Suprapubic skin (tissue), 4 donors: ENCODE data around the gene FAM3B.

Source experiments
- EP300 ChIP-seq: sonication (generic); formaldehyde crosslinking; IDR thresholded peaks from one replicate; pipeline ENCODE4 v1.6.1; 2017; ENCODE audit warnings: antibody characterized with exemption
- POLR2A ChIP-seq, 2 donors: fragments of 450-650 bp; IDR thresholded peaks; one replicate each; pipeline ENCODE4 v1.6.1; 2017; ENCODE audit warnings: antibody characterized with exemption in 2 of 2, mild to moderate bottlenecking in 2 of 2, moderate library complexity in 2 of 2
- POLR2AphosphoS5 ChIP-seq, 3 donors: sonication (generic); formaldehyde crosslinking; IDR thresholded peaks; one replicate each; pipeline ENCODE4 v1.6.1; 2017; ENCODE audit warnings: antibody characterized with exemption in 3 of 3
- TF ChIP-seq, protein P1 (sequence below), 2 donors: fragments of 200-600 bp in 1 of 2; fragments of 450-650 bp in 1 of 2; sonication (generic) in 1 of 2; IDR thresholded peaks; one replicate each; pipeline ENCODE4 v1.5.1; 2016 to 2019; ENCODE audit warnings: antibody characterized with exemption in 2 of 2, mild to moderate bottlenecking in 1 of 2, moderate library complexity in 1 of 2

DNA sequence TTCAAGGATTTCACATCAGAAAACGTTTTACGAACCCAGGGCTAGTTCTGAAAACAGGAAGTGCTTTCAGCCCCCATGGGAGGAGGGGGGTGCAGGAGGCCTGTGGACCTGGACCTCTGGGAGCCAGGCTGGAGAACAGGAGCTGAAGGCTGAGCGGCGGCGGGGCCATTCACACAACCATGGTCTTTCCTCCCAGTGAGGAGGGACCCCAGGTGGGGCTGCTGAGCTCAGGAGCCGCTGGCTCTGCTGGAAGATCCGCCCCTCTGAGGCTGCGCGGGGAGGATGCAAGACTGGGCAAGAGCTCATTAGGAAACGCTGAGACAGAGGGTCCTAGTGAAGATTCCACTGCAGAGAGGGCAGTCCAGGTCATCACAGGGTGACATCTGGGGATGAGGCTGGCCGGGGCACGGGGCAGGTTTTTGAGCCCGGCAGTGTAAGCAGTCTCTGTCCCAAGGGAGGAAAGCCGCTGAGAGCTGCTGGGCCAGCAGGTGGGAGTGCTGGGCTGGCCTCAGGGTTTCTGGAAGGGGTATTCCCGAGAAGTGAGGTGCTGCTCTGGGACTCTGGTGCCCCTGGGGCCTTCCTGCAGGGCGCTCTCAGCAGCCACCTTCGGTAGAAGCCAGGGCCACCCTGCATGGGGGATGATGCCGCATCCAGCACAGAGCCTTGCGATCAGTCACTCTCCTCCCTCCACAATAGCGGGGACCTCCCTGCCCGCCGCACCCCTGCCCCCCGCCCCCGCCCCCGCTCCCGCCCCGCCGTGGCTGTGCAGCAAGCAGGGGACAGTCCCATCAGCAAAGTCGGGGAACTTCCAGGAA, 52.7 kb downstream of the FAM3B start:
- TF ChIP-seq POLR2A (IDR thresholded peaks at IDR 0.05): no peak
- TF ChIP-seq, protein P1, sequence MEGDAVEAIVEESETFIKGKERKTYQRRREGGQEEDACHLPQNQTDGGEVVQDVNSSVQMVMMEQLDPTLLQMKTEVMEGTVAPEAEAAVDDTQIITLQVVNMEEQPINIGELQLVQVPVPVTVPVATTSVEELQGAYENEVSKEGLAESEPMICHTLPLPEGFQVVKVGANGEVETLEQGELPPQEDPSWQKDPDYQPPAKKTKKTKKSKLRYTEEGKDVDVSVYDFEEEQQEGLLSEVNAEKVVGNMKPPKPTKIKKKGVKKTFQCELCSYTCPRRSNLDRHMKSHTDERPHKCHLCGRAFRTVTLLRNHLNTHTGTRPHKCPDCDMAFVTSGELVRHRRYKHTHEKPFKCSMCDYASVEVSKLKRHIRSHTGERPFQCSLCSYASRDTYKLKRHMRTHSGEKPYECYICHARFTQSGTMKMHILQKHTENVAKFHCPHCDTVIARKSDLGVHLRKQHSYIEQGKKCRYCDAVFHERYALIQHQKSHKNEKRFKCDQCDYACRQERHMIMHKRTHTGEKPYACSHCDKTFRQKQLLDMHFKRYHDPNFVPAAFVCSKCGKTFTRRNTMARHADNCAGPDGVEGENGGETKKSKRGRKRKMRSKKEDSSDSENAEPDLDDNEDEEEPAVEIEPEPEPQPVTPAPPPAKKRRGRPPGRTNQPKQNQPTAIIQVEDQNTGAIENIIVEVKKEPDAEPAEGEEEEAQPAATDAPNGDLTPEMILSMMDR (IDR thresholded peaks at IDR 0.05): no peak
- no peak for TF ChIP-seq EP300
- TF ChIP-seq POLR2AphosphoS5 (IDR thresholded peaks at IDR 0.05): no peak
